ENCODE measurements around the gene KCNIP1. TPM values are rescaled to one million over a fixed set of nuclear protein-coding genes. Genes with fewer than 3 reads are reported as not detected.

KCNIP1 gene
- total RNA-seq, 1 donor from 2014 or later = 2.3 TPM

DNA sequence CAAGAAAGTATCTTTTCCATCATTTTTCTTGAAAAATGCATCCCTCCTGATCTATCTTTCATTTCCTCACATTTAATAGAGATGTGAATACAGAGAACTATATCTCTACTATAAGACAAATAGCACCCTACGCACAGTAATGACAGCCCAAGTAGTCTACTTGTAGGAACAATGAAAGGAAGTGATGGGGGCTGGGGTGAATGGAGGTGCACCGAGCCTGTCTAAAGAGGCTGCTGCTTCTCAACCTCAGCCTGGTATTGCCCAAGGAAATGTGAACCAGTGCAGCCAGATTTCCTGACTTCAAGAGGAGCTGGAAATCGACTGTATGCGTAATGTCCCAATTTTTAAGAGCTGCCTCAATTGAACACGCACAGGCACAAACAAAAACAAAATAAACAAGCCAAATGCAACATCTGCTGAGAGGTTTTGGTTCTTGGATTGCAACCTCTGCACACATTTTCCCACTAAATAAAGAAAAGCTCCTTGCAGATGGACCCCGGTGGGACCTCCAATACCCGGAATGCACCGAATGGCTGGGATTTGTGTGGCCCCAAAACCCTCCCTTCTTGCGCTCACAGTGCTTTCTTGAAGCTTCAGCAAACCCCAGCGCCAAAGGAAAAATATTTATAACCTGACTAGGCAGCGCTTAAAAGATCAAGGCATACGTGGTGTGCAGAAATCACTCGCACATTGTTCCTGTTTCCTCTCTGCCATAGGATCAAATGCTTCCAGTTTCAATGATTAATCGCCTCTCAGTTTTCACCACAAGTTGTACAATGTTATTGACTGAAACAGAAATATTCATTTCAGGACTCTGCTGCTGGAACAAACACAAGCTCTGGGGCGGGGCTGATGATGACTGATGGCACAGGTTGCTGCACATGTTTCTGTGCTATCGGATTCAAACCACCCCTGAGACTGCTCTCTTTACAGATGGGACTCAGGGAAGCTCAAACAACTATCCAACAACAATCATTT, 68.3 kb downstream of the KCNIP1 start:
- no peak for TF ChIP-seq CTCF (IDR thresholded peaks at IDR 0.05; ENCODE audit: unreplicated experiment)
- Mint-ChIP-seq H3K27ac (no peak overlapping the region), H3K27me3 (ENCODE audit: low read depth) (peaks cover 76% of the 10 kb centered on the region), H3K4me1 (peaks cover 29% of the 10 kb centered on the region), H3K9me3 (peaks cover 4% of the 10 kb centered on the region), H3K4me3 (no peak overlapping the region), H3K36me3 (no peaks in the 10 kb centered on the region)
- DNase-seq (ENCODE audit: low spot score in 2 of 2, unreplicated experiment in 2 of 2) = no peak

GRCh38 chr5:170573114-170573513, 69.3 kb downstream of the KCNIP1 start:
- Mint-ChIP-seq H3K27ac (no peak overlapping the region), H3K4me3 (no peak overlapping the region), H3K9me3 (peaks cover 4% of the 10 kb centered on the region), H3K36me3 (no peaks in the 10 kb centered on the region), H3K4me1 (peaks cover 29% of the 10 kb centered on the region), H3K27me3 (ENCODE audit: low read depth) (peaks cover 78% of the 10 kb centered on the region)
- TF ChIP-seq CTCF (IDR thresholded peaks at IDR 0.05; ENCODE audit: unreplicated experiment) = no peak
- no peak for DNase-seq (ENCODE audit: low spot score in 2 of 2, unreplicated experiment in 2 of 2)

DNA sequence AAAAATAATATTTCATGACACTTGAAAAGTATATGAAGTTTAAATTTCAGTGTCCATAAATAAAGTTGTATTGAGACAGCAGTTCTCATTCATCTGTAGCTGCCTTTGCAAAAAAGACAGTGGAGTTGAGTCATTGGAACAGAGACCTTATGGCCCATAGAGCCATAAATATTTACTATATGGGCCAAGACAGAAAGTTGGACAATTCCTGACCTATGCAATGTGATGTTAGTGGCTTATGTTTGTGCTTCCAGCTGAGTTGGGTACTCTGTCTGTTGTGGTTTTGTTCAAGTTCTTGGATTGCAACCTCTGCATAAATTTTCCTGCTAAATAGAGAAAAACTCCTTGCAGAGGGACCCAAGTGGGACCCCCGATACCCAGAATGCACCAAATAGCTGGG, 69.8 kb downstream of the KCNIP1 start:
- Mint-ChIP-seq H3K27me3 (ENCODE audit: low read depth) (peaks cover 84% of the 10 kb centered on the region), H3K4me3 (no peak overlapping the region), H3K9me3 (peaks cover 7% of the 10 kb centered on the region), H3K27ac (no peak overlapping the region), H3K4me1 (peaks cover 29% of the 10 kb centered on the region), H3K36me3 (no peaks in the 10 kb centered on the region)
- DNase-seq (ENCODE audit: low spot score in 2 of 2, unreplicated experiment in 2 of 2) = no peak
- no peak for TF ChIP-seq CTCF (IDR thresholded peaks at IDR 0.05; ENCODE audit: unreplicated experiment)

GRCh38 chr5:170576602-170577535, 73.0 kb downstream of the KCNIP1 start:
- Mint-ChIP-seq H3K36me3 (no peaks in the 10 kb centered on the region), H3K27ac (no peak overlapping the region), H3K4me1 (peaks cover 12% of the 10 kb centered on the region), H3K27me3 (ENCODE audit: low read depth) (peaks cover 82% of the 10 kb centered on the region), H3K9me3 (peaks cover 11% of the 10 kb centered on the region), H3K4me3 (no peak overlapping the region)
- no peak for DNase-seq (ENCODE audit: low spot score in 2 of 2, unreplicated experiment in 2 of 2)
- TF ChIP-seq CTCF (IDR thresholded peaks at IDR 0.05; ENCODE audit: unreplicated experiment) = no peak

- peaks cover 7% of the 10 kb centered on the region for H3K4me1 Mint-ChIP-seq
- H3K27me3 Mint-ChIP-seq (ENCODE audit: low read depth) = peaks cover 85% of the 10 kb centered on the region
- H3K9me3 Mint-ChIP-seq = peaks cover 11% of the 10 kb centered on the region
- H3K36me3 Mint-ChIP-seq = no peaks in the 10 kb centered on the region
- TF ChIP-seq CTCF (IDR thresholded peaks at IDR 0.05; ENCODE audit: unreplicated experiment) = no peak
- H3K27ac Mint-ChIP-seq = no peak overlapping the region
- no peak for DNase-seq (ENCODE audit: low spot score in 2 of 2, unreplicated experiment in 2 of 2)
- no peak overlapping the region for H3K4me3 Mint-ChIP-seq
Observed at GRCh38 chr5:170579601-170580000, 75.8 kb downstream of the KCNIP1 start.

Data from mesothelial cell of epicardium (in vitro differentiated cells).